Memory B cell (primary cell): ENCODE results near the gene ENDOV.

Source experiments
- ATAC-seq: fragments of 150-1000 bp; cut with Tn5 transposase; 2 replicates; pipeline ENCODE4 v1.10.0; 2021; ENCODE audit warnings: low read depth, mild to moderate bottlenecking, moderate library complexity
- DNase-seq, 2 donors: peaks; one replicate each; pipeline ENCODE4 v3.0.0; 2022; ENCODE audit warnings: low spot score in 2 of 2
- H3K27ac Mint-ChIP-seq: one replicate; pipeline ENCODE4 v1.8.0; 2022; ENCODE audit warnings: mild to moderate bottlenecking, moderate library complexity, mixed read lengths
- H3K27me3 Mint-ChIP-seq: one replicate; pipeline ENCODE4 v1.8.0; 2022; ENCODE audit warnings: mixed read lengths
- H3K36me3 Mint-ChIP-seq: one replicate; pipeline ENCODE4 v1.8.0; 2022; ENCODE audit warnings: mild to moderate bottlenecking, mixed read lengths
- H3K4me1 Mint-ChIP-seq: one replicate; pipeline ENCODE4 v1.8.0; 2022; ENCODE audit warnings: mixed read lengths
- H3K4me3 Mint-ChIP-seq: one replicate; pipeline ENCODE4 v1.8.0; 2022; ENCODE audit warnings: mild to moderate bottlenecking, moderate library complexity, mixed read lengths
- H3K9me3 Mint-ChIP-seq: one replicate; pipeline ENCODE4 v1.8.0; 2022; ENCODE audit warnings: mixed read lengths

ENDOV gene

DNA sequence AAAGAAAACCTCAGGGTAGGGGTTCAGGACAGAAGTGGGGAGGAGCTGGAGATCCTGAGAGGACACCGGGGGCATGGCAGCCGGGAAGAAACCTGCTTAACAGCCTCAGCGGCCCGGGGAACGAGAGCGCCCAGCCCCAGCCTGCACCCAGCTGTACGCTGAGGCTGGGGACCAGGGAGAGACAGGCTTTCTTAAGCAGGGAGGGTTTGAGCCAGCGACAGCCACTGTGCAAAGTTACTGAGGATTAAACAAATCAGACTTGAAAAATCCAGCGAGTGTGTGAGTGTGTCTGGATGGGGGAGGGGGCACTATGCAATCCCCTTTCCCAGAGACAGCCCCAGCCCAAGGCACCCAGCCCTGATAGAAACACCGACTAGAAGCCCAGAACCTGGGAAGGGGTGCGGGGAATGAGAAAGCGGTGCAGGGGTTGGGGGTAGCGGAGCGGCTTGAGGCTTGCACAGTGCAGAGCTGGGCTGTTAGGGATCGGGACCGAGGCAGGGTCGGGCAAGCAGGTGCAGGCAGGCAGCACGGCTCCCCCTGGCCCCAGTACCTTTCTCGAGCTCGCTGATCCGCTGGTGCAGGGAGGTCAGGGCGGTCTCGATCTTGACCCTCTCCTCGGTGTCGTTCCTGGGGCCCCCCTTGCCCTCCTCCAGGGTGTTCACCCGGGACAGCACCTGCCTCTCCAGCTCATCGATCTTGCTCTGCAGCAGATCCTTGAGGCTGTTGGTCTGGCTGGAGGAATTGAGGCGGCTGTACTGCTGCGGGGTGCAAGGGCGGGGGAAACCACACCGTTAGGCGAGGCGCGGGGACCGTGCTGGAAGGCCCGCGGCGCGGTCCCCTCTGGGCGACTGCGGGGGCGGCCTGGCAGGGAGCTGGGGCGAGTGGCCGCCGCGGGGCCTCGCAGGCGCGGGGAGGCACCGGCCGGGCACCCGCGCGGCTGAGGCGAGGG, 60.3 kb downstream of the ENDOV start:
- no peaks in the 10 kb centered on the region for H3K9me3 Mint-ChIP-seq
- peaks cover 35% of the 10 kb centered on the region for H3K27me3 Mint-ChIP-seq
- H3K27ac Mint-ChIP-seq, result no peak overlapping the region
- H3K4me3 Mint-ChIP-seq, result peak overlapping the region; percentile 71
- ATAC-seq (no peak), DNase-seq (peak in 1 of 2 donors; percentile 35)
- H3K4me1 Mint-ChIP-seq, result peaks cover 17% of the 10 kb centered on the region
- H3K36me3 Mint-ChIP-seq, result no peaks in the 10 kb centered on the region

DNA sequence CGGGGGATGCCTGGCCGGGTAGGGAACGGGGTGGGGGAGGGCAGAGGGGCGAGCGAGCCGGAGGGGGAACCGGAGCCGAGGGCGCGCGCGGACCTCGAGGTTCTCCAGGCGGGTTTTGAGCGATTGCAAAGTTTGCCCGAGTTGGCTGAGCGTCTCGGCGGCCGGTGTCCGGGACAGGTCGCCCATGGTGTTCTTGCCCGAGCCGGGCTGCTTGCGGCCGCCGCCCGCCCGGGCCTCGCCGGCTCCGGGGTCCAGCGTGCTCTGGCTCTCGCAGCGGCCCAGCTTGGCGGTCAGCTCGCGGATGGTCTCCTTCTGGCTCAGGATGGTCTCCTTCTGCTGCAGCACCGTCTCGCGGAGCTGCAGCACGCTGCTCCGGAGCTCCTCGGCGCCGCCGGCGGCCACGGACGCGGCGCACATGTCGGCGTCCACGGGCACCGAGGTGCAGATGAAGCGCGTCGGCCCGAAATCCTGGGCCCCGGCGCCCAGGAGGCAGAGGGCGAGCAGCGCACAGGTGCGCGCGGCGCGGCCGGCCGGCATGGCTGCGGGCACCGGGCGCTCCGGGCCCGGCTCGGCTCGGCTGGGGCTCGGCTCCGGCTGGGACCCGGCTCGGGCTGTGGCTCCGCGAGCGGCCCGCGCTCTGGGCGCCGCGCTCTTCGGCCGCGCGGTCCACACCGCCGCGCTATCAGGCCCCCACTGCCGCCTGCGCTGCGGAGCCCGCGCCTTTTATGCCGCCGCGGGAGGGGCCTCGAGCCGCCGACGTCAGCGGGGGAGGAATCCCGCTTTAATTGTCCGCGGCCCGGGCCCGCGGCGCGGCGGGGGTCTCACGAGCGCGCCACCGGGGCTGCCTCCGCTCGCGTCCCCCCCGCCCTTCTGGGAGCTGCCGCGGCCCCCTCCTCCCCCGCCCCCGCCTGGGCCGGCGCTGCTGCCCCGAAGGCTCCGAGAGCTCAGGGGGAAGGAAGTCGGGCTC, 61.2 kb downstream of the ENDOV start, which contains the start of gene NPTX1:
Gene NPTX1 (minus strand): TSS at position 698 of the 967 bp plus-strand sequence. CDS start 161 bp downstream, at position 537.
- Mint-ChIP-seq H3K4me3 (peak within 1 kb of the TSS; percentile 71), H3K27me3 (peaks cover 38% of the 10 kb centered on the region), H3K9me3 (no peaks in the 10 kb centered on the region), H3K4me1 (peaks cover 17% of the 10 kb centered on the region), H3K36me3 (no peaks in the 10 kb centered on the region), H3K27ac (no peak within 1 kb of the TSS)
- DNase-seq, result no peak
- peak; percentile 33 for ATAC-seq

DNA sequence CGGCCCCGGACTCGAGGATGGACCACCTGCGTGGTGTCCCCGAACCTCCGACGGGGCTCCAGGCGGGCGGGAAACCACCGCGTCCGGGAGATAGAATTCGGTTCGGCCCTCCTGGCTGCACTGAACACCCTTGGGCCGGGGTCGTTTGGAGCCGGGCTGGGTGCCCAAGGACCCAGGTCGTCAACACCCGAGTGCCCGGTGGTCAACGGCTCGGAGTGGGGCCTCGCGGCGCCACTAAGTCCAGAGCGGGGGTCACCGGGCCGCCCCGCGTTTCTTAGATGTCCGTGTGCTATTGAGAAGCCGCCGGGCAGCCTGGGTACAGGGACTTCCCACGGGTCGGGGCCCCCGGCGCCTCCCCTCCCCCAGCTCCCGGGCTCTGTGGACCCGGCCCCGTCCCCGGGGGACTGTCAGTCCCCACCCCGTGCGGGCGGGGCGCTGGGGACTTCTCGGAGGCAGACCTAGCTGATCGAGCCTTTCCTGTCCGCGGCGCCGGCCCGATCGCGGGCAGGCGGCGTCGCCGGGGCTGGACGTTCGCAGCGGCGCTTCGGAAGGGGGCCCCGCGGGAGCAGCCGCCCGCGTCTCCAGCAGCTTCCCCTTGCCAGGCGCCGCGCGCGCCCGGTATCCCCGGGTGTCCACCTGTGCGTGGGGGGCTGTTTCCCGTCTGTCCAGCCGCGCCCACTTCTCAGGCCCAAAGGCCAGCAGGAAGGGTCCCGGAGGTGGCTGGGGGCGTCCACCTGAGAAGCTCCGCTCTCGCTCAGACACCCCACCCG, 62.1 kb downstream of the ENDOV start:
- Mint-ChIP-seq H3K27ac (no peak overlapping the region), H3K27me3 (peaks cover 33% of the 10 kb centered on the region), H3K36me3 (no peaks in the 10 kb centered on the region), H3K4me3 (no peak overlapping the region), H3K4me1 (peaks cover 17% of the 10 kb centered on the region), H3K9me3 (no peaks in the 10 kb centered on the region)
- ATAC-seq, result peak; percentile 36
- peak in 1 of 2 donors; percentile 38 for DNase-seq

DNA sequence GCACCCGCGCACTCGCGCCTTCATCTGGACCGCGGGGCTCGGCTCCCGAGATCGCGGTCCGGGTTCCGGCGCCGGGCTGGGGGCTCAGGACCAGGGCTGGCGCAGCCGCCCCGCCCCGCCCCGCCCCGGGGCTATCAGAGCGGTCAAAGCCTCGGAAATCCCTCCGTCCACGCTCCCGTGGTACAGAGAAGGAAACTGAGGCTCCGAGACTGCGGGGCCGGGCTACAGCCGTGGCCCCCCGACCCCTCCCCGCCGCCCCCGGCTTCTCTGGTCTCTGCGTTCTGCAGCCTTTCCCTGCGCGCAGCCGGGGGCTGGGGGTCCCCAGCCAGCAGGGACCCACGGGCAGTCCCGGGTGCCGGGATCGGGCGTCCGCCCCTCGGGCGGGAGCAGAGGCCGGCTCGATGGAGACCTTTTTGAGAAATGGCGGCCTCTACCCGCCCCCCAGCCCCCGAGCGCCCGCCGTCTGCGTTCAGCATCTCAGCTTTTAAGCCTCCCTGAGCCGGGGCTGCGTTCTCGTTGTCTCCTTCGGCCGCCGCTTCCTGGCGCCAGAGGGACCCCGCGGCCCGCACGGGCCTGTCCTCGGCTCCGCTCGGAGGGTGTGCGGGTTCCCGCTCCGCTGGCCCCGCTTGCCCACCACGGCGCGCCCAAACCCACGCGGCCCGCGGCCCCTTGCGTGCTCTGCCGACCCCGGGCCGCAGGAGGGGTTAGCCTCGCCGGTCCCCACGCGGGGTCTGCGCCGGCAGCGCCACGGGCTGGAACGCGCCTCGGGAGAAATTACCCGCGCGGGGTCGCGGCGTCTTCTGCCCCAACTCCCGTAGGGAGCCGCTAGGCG, 62.9 kb downstream of the ENDOV start:
- Mint-ChIP-seq H3K4me3 (no peak overlapping the region), H3K9me3 (no peaks in the 10 kb centered on the region), H3K36me3 (no peaks in the 10 kb centered on the region), H3K4me1 (peaks cover 14% of the 10 kb centered on the region), H3K27me3 (peaks cover 36% of the 10 kb centered on the region), H3K27ac (no peak overlapping the region)
- ATAC-seq, result no peak
- DNase-seq, result no peak

DNA sequence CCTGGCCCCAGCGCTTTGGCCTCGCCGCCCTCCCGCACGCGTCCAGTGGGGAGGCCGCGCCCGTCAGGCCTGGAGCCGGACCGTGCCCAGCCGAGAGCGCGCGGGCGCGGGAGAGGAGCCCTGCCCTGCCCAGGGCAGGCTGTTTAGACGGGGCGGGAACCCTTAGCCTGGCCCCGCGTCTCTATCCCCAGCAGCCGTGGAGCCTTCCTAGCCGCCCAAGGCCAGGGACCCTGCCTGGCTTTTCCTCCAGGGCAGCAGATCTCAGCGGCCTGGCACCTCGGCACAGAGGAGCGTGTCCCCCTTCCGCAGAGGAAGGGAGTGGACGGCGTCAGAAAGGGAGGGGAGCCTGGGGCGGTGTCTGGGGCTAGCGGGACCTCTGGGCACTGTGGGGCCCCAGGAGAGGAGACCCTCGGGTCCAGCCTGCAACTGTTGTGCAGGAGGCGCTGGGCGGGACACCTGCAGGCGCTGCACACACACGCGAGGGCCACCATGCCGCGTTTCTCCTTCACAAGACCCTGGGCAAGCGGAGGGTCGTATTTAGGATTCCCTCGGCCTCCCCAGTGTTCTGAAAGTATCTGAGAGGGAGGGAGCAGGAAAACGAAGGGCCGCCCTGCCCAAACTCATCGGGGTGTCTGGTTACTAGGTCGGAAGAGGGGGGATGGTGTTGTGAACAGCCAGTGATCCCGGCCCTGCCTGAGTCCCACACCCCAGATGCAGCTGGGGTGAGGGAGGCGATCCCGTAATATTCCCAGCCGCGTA, 63.7 kb downstream of the ENDOV start:
- no peaks in the 10 kb centered on the region for H3K9me3 Mint-ChIP-seq
- peaks cover 32% of the 10 kb centered on the region for H3K27me3 Mint-ChIP-seq
- DNase-seq (no peak), ATAC-seq (no peak)
- no peak overlapping the region for H3K27ac Mint-ChIP-seq
- H3K4me1 Mint-ChIP-seq, result peaks cover 14% of the 10 kb centered on the region
- H3K36me3 Mint-ChIP-seq, result no peaks in the 10 kb centered on the region
- H3K4me3 Mint-ChIP-seq, result peak overlapping the region; percentile 11

DNA sequence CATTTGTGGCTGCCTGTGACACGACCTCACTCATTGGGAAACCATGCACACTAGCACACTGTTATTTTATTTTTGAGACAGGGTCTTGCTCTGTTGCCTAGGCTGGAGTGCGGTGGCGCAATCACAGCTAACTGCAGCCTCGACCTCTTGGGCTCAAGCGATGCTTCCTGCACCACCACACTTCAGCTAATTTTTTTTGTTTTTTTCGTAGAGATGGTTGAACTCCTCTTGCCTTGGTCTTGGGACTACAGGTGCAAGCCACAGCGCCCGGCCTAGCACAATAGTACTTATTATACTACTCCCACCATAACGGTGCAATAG, 64.2 kb downstream of the ENDOV start:
- no peak for DNase-seq
- no peaks in the 10 kb centered on the region for H3K36me3 Mint-ChIP-seq
- peak overlapping the region; percentile 11 for H3K4me3 Mint-ChIP-seq
- ATAC-seq, result no peak
- peaks cover 30% of the 10 kb centered on the region for H3K27me3 Mint-ChIP-seq
- no peaks in the 10 kb centered on the region for H3K9me3 Mint-ChIP-seq
- H3K4me1 Mint-ChIP-seq, result peaks cover 13% of the 10 kb centered on the region
- H3K27ac Mint-ChIP-seq, result no peak overlapping the region

DNA sequence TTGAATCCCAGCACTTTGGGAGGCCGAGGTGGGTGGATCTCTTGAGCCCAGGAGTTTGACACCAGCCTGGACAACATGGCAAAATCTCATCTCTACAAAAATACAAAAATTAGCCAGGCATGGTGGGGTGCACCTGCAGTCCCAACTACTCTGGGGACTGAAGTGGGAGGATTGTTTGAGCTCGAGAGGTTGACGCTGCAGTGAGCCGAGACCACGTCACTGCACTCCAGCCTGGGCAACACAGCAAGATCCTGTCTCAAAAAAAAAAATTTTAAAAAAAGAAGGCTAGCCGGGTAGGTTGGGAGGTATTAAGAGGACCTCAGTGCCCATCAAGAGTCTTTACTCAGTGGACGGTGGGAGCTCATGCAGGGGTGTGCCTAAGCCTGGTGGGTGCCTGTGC, 65.3 kb downstream of the ENDOV start:
- Mint-ChIP-seq H3K9me3 (no peaks in the 10 kb centered on the region), H3K27ac (no peak overlapping the region), H3K4me3 (no peak overlapping the region), H3K27me3 (peaks cover 28% of the 10 kb centered on the region), H3K4me1 (peaks cover 3% of the 10 kb centered on the region), H3K36me3 (no peaks in the 10 kb centered on the region)
- DNase-seq (no peak), ATAC-seq (no peak)

DNA sequence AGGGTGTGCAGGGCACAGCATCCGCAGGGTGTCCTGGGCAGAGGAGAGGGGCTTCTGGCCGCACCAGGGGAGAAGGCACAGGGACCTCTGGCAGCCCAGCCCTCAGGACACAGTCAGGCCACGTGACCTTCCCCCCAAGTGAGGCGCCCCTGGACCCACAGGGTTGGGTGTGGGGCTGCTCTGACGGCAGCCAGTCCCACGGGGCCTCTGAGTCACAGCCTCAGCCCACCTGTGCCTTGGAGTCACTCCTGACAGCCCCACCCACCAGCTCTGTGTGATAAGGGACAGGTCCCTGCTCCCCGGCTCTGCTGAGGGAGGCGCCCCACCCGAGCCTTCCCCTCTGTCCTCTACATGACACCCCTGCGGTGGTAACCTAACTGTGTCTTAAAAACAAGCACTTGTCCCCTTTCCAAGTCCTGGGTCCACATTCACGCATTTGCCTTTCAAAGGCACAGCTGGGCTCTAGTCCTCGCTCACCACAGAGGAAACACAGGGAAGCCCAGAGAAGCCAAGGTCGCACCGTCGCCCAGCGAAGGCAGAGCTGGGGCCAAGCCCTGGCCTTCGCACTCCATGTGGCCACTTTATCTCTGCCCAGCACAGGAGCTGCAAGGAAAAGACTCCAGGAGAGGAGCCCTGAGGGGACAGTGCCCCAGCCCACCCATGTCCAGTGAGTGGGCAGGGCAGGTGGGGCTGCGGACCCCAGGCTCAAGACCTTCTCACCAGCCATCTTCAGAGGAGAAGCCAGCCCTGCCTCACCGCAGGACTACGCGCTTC, 66.5 kb downstream of the ENDOV start:
- DNase-seq (no peak), ATAC-seq (no peak)
- H3K27me3 Mint-ChIP-seq, result peaks cover 26% of the 10 kb centered on the region
- no peak overlapping the region for H3K4me3 Mint-ChIP-seq
- H3K9me3 Mint-ChIP-seq, result no peaks in the 10 kb centered on the region
- peaks cover 4% of the 10 kb centered on the region for H3K4me1 Mint-ChIP-seq
- no peak overlapping the region for H3K27ac Mint-ChIP-seq
- H3K36me3 Mint-ChIP-seq, result no peaks in the 10 kb centered on the region

DNA sequence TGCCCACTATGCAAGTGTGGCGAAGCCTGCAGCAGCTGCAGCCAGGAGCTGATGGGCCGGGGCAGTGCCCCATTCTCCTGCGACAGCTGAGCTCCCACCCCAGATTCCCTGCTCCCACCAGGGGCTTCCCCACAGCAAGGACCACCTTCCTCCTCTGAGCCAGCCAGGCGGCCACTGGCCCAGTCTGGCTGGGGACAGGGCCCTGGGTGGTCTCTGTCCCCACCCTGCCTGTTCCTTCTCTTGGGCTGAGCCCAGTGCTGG, 67.0 kb downstream of the ENDOV start:
- Mint-ChIP-seq H3K27me3 (peaks cover 26% of the 10 kb centered on the region), H3K27ac (no peak overlapping the region), H3K9me3 (no peaks in the 10 kb centered on the region), H3K4me1 (peaks cover 4% of the 10 kb centered on the region), H3K4me3 (no peak overlapping the region), H3K36me3 (no peaks in the 10 kb centered on the region)
- ATAC-seq (no peak), DNase-seq (no peak)

DNA sequence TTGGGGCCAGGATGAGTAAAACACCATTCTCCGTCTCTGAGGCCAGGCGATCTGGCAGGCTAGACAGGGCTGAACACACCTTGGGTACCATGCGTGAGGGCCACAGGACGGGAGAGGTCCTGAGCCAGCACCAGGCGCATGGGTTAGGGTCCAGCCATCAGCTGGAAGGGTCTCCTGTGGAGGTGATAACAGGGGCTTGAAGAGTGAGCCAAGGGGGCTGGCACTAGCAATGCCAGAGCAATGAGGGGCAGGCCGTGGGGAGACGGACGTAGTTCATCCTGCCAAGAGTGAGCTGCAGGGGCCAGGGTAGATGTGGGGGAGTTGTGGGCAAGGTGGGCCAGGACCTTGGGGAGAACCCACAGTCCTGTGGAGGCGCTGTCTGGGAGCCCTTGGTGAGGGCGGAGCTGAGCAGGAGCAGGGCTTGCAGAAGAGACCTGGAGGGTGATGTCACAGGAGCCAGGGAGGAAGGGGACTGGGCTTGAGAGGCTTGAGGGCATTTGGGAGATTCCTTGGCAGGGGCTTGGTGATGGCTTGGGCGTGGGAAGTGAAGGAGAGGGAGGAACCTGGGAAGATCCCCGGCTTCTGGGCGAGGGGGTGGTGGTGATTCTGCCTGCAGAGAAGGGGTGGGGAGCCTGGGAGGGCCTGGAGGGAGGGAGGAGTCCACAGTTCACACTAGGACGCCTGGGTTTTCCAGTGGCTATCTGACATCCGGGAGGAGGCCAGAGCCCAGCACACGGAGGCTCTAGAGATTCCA, 67.8 kb downstream of the ENDOV start:
- no peaks in the 10 kb centered on the region for H3K36me3 Mint-ChIP-seq
- peaks cover 31% of the 10 kb centered on the region for H3K27me3 Mint-ChIP-seq
- DNase-seq (no peak), ATAC-seq (no peak)
- H3K27ac Mint-ChIP-seq, result no peak overlapping the region
- peaks cover 4% of the 10 kb centered on the region for H3K4me1 Mint-ChIP-seq
- no peaks in the 10 kb centered on the region for H3K9me3 Mint-ChIP-seq
- no peak overlapping the region for H3K4me3 Mint-ChIP-seq

DNA sequence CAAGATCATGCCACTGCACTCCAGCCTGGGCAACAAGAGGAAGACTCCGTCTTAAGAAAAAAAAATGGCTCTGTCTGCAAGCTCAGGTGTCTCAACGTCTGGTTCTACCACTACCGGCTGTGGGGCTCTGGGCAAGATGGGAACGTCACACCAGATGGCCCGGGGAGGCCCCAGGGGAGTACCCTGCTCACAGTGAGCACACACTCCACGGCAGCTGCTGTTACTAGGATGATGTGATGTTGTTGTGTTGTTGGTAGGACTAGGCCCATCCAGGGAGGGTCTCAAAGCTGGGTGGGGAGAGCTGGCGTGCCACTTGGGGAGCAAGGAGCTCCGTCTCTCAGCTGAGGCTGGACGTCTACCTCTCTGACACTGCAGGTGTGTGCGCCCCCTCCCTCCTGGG, 70.9 kb downstream of the ENDOV start:
- ATAC-seq (peak; percentile 94), DNase-seq (peak in 1 of 2 donors; percentile 44)
- Mint-ChIP-seq H3K4me3 (no peak overlapping the region), H3K36me3 (no peaks in the 10 kb centered on the region), H3K27ac (peak overlapping the region; percentile 32), H3K4me1 (peaks cover 4% of the 10 kb centered on the region), H3K9me3 (no peaks in the 10 kb centered on the region), H3K27me3 (peaks cover 22% of the 10 kb centered on the region)
